Adrenal gland (tissue), 12 donors: ENCODE measurements around the gene ZNF425. TPM values are rescaled to one million over a fixed set of nuclear protein-coding genes. Genes with fewer than 3 reads are reported as not detected.

Experiments used
- DNase-seq, 7 donors: peaks; one replicate each; pipeline ENCODE4 v3.0.0-alpha.2; 2019 to 2020
- H3K27ac ChIP-seq, 5 donors: fragments of 200-600 bp; sonication (generic) in 4 of 5; 1 replicate in 3 of 5; 2 replicates in 2 of 5; pipeline versions ENCODE4 v1.5.1 to v1.8.0; 2016 to 2020; ENCODE audit warnings: mild to moderate bottlenecking in 1 of 5
- H3K27me3 ChIP-seq: fragments of 200-600 bp; 2 replicates; pipeline ENCODE4 v1.8.0; 2021
- H3K36me3 ChIP-seq, 2 donors: fragments of 200-600 bp; replicated peaks in 1 of 2; 1 replicate in 1 of 2; 2 replicates in 1 of 2; pipeline versions ENCODE4 v1.5.1 to v1.8.0; 2018 to 2022
- H3K4me1 ChIP-seq, 2 donors: fragments of 200-600 bp; replicated peaks in 1 of 2; 1 replicate in 1 of 2; 2 replicates in 1 of 2; pipeline versions ENCODE4 v1.5.1 to v1.8.0; 2018 to 2021
- H3K4me3 ChIP-seq, 4 donors: fragments of 200-600 bp; sonication (generic) in 3 of 4; one replicate each; pipeline ENCODE4 v1.5.1; 2016 to 2018
- H3K9me3 ChIP-seq, 3 donors: fragments of 200-600 bp; sonication (generic) in 1 of 3; replicated peaks in 1 of 3; 1 replicate in 2 of 3; 2 replicates in 1 of 3; pipeline versions ENCODE4 v1.5.1 to v1.8.0; 2016 to 2021
- POLR2A ChIP-seq, 2 donors: fragments of 450-650 bp; IDR thresholded peaks; one replicate each; pipeline ENCODE4 v1.6.1; 2017; ENCODE audit warnings: antibody characterized with exemption in 2 of 2, mild to moderate bottlenecking in 2 of 2, moderate library complexity in 1 of 2
- WGBS, 4 donors: extraction: QIAGEN DNeasy Blood & Tissue Kit in 2 of 4; methylation state at CpG; one replicate each; pipeline versions ENCODE4 v1.1.5 to v1.1.7; 2013 to 2017; 5-methylcytosine and 5-hydroxymethylcytosine counted together
- intact Hi-C, 2 donors: fragments of 100-400 bp; cut with DNase I; formaldehyde crosslinking; loops; one replicate each; pipeline versions ENCODE4 v1.14.1 to v1.15.0; 2022 to 2023
- polyA plus RNA-seq, 3 donors: library from polyadenylated mRNA; stranded (reverse); fragments of 200-250 nt in 2 of 3; fragments of 350-450 nt in 1 of 3; fragmentation: Illumina TruSeq in 1 of 3; extraction: RNeasy Lipid Tissue Mini Kit (QIAGEN cat#74804) in 1 of 3; gene quantifications; one replicate each; pipeline ENCODE4 v1.2.3, GENCODE V29; 2013 to 2014
- total RNA-seq, 9 donors: library from RNA; depleted of rRNA in 4 of 9; stranded (reverse); fragments of >200 nt in 4 of 9; fragments of 120-200 nt in 1 of 9; fragmentation: NEBNext Ultra II Directional in 1 of 9; extraction: Animal tissue kit (Norgen Biotek cat#: 25700) in 1 of 9; gene quantifications; one replicate each; pipeline versions ENCODE4 v1.1.0 to v1.2.4, GENCODE V29; 2013 to 2023
- TF ChIP-seq, protein P1 (sequence below), 6 experiments: fragments of 450-650 bp in 4 of 6; fragments of 200-600 bp in 2 of 6; sonication (generic) in 1 of 6; IDR thresholded peaks; 1 replicate in 5 of 6; 2 replicates in 1 of 6; pipeline versions ENCODE4 v1.5.1 to v1.8.0; 2016 to 2021; ENCODE audit warnings: antibody characterized with exemption in 6 of 6, mild to moderate bottlenecking in 2 of 6, moderate library complexity in 1 of 6
- donor health status: healthy with polysubstance abuse.
- donor health status: Bipolar disorder and iron deficiency.
- donor health status: DM: yes; HTN: yes; CAD: no.
- donor health status: DM: no; HTN: no; CAD: no.
- donor health status: DM: no; HTN: no; CAD: no.
- donor health status: DM: yes; HTN: yes; CAD: no.

ZNF425 gene
- total and polyA plus RNA-seq, 12 donors: 0.36 to 3.1 (median 1.5) TPM

GRCh38 chr7:149104749-149105148 is 21.4 kb downstream of the ZNF425 start:
- H3K27ac ChIP-seq: no peak overlapping the region
- H3K27me3 ChIP-seq: no peaks in the 10 kb centered on the region
- no peak overlapping the region for H3K4me3 ChIP-seq
- 89 to 96% (median 95%) methylated on average over 6 to 25 of the region's 25 CpGs for WGBS, 4 donors
- no peak for DNase-seq
- TF ChIP-seq POLR2A (IDR thresholded peaks at IDR 0.05): no peak
- TF ChIP-seq, protein P1, sequence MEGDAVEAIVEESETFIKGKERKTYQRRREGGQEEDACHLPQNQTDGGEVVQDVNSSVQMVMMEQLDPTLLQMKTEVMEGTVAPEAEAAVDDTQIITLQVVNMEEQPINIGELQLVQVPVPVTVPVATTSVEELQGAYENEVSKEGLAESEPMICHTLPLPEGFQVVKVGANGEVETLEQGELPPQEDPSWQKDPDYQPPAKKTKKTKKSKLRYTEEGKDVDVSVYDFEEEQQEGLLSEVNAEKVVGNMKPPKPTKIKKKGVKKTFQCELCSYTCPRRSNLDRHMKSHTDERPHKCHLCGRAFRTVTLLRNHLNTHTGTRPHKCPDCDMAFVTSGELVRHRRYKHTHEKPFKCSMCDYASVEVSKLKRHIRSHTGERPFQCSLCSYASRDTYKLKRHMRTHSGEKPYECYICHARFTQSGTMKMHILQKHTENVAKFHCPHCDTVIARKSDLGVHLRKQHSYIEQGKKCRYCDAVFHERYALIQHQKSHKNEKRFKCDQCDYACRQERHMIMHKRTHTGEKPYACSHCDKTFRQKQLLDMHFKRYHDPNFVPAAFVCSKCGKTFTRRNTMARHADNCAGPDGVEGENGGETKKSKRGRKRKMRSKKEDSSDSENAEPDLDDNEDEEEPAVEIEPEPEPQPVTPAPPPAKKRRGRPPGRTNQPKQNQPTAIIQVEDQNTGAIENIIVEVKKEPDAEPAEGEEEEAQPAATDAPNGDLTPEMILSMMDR (IDR thresholded peaks at IDR 0.05): no peak
- H3K36me3 ChIP-seq: no peaks in the 10 kb centered on the region
- no peaks in the 10 kb centered on the region for H3K9me3 ChIP-seq
- intact Hi-C loops: no loop called here
- H3K4me1 ChIP-seq: no peaks in the 10 kb centered on the region

- DNase-seq: no peak
- H3K9me3 ChIP-seq: no peaks in the 10 kb centered on the region
- intact Hi-C loops: no loop called here
- no peak overlapping the region for H3K27ac ChIP-seq
- TF ChIP-seq, protein P1 (IDR thresholded peaks at IDR 0.05): no peak
- TF ChIP-seq POLR2A (IDR thresholded peaks at IDR 0.05): no peak
- 95 to 97% (median 97%) methylated on average over 15 to 35 of the region's 35 CpGs for WGBS, 4 donors
- no peaks in the 10 kb centered on the region for H3K4me1 ChIP-seq
- H3K4me3 ChIP-seq: no peak overlapping the region
- H3K27me3 ChIP-seq: no peaks in the 10 kb centered on the region
- H3K36me3 ChIP-seq: no peaks in the 10 kb centered on the region
Measured at GRCh38 chr7:149104214-149104613, 21.9 kb downstream of the ZNF425 start.

GRCh38 chr7:149103424-149103823 is 22.7 kb downstream of the ZNF425 start:
- no peaks in the 10 kb centered on the region for H3K27me3 ChIP-seq
- H3K4me3 ChIP-seq: no peak overlapping the region
- no peaks in the 10 kb centered on the region for H3K36me3 ChIP-seq
- H3K9me3 ChIP-seq: no peaks in the 10 kb centered on the region
- H3K27ac ChIP-seq: no peak overlapping the region
- H3K4me1 ChIP-seq: no peaks in the 10 kb centered on the region
- no peak for DNase-seq
- intact Hi-C loops: no loop called here
- TF ChIP-seq, protein P1 (IDR thresholded peaks at IDR 0.05): no peak
- TF ChIP-seq POLR2A (IDR thresholded peaks at IDR 0.05): no peak
- WGBS, 4 donors: 91 to 97% (median 95%) methylated on average over 9 of the region's 9 CpGs; no CpG with 5 or more reads in 1 of the 4 donors

DNA sequence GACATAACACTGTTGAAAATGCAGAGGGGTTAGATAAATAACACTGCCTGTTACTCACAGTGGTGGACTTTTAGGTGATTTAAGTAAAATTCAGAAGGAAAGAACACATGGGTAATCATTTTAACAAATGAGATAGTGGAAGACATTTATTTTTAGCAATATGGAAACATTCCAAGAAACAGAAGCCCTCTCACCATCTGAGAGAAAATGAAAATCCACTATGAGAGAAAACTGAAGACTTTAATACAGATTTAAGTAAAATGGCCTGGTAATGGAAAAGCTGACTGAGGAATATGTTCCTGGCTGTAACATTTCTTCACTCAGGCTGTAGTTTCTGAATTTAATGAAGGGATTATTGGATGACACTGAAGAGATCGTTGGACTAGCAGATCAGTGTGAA is 23.5 kb downstream of the ZNF425 start:
- no peaks in the 10 kb centered on the region for H3K27me3 ChIP-seq
- H3K9me3 ChIP-seq: no peaks in the 10 kb centered on the region
- intact Hi-C loops: no loop called here
- no peaks in the 10 kb centered on the region for H3K4me1 ChIP-seq
- WGBS, 4 donors: 63 to 80% (median 73%) methylated on average over 1 of the region's 1 CpG
- no peak for TF ChIP-seq POLR2A (IDR thresholded peaks at IDR 0.05)
- TF ChIP-seq, protein P1 (IDR thresholded peaks at IDR 0.05): no peak
- no peak overlapping the region for H3K27ac ChIP-seq
- H3K4me3 ChIP-seq: no peak overlapping the region
- H3K36me3 ChIP-seq: no peaks in the 10 kb centered on the region
- no peak for DNase-seq
